Erythroblast (primary cell): ENCODE measurements around the gene TSPEAR.

Experiments used
- GATA1 ChIP-seq: IDR thresholded peaks from 2 replicates; pipeline ENCODE4 v1.6.1; 2011; ENCODE audit warnings: low read depth, mild to moderate bottlenecking, control low read depth, low read length, moderate library complexity
- POLR2A ChIP-seq: IDR thresholded peaks from 2 replicates; pipeline ENCODE4 v1.6.1; 2011; ENCODE audit warnings: mild to moderate bottlenecking, low read length

DNA sequence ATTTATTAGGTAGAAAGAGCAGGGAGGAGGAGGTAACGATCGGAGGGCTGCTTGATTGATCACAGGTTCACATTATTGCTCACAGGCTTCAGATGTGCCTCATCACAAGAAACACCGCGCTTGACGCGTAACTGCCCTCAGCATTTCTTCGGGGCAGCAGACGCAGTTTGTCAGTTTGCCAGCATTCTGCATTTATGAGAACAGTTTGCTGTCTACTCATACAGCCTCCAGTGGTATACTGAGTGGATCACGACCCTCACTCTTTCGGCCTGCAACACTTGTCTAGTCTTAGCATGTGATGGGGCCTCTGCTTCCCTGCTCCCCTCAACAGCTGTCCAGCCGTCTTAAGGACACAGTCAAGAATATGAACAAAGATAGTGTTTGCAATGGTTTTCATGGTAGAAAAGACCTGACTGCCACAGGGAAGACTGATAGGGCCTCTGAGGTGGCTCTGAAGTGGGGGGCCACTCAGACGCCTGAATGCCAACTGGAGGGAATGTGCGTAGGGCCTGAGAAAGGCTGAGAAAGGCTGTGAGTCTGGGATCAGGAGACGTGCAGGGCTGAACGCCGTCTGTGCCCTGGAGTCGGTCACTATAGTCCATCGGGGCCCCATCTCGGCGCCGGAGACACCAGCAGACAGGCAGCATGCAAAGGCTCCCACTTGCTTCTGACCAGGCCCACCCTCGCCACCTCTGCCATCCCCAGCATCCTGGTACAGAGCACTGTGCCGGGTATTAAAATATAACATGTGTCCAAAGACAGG lies 45.2 kb upstream of the TSPEAR start:
- no peak for TF ChIP-seq POLR2A
- TF ChIP-seq GATA1: no peak
